Ammon's horn (tissue), 1 donor: Measurements from ENCODE around the gene GATA5.

Experiments
- DNase-seq: peaks from one replicate; pipeline ENCODE4 v3.0.0-alpha.2; 2016; ENCODE audit warnings: low spot score

GATA5 gene

DNA sequence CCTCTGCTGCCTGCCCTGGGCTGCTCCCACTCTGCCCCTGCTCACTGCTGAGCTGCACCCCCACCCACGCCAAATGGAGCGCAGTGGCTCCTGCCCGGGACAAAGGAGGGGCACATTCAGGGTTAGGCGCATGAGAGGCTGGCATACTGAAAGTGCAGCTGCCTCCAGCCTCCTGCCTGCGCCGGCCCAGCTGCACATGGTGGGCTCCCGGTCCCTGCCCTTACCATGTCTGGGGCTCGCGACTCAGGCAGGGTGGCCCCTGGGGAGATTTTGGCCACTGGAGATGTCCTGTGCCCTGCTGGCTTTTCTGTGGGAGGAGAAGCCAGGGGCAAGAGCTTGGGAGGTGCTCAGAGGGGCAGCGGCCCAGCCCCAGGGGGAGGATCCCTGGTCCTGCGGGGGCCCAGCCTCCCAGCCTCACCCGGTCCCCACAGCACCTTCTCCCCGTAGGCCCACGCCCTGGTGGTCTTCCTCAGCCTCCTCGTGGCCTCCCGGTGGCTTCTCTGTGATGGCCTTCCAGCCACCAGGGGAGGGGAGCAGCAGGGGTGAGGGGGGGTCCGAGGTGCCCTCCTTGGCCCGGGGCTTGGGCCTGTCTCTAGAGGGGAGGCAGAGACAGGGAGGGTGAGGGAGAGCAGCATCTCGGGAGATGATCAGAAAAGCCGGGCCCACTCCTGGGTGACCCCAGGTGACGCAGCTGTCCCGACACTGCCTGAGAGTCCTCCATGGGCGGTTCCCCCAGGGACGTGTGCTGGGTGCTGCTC lies 60.3 kb downstream of the GATA5 start:
- no peak for DNase-seq

DNA sequence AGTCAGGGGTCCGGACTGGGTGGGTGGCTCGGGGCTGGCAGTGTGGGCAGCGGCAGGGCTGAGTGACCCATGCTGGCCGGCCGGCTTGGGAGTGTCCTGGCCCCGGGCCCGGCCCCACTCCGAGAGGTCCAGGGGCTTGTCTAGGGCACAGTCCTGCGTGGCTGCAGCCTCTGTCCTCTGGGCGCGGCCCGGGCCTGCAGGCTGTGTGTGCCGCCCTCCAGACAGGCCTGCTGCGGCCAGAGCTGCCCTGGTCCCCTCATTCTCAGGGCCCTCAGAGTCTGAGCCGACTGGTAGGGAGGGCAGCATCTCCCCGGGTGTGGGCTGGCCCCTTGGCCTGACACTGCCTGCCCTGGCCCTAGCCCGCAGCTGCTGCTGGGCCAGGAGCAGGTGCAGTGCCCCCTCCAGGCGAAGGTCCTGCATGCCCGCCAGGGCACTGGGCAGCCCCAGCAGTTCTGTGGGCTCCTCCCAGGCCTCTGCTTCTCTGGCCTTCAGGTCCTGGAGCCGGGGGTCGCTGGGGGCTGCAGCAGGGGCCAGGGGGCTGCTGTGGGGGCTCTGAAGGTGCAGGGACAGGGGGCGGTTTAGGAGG lies 61.8 kb downstream of the GATA5 start:
- no peak for DNase-seq
